NCI-H226 (cell line): ENCODE data around the gene NUDT11.
"Not testable (repeated sequence)": the region's sequence is repeated elsewhere in the genome, so short reads cannot be mapped to it uniquely, and the experiment has no call there.

ENCODE experiments used
- DNase-seq: peaks from one replicate; pipeline ENCODE4 v3.0.0-alpha.2; 2015

Gene NUDT11

DNA sequence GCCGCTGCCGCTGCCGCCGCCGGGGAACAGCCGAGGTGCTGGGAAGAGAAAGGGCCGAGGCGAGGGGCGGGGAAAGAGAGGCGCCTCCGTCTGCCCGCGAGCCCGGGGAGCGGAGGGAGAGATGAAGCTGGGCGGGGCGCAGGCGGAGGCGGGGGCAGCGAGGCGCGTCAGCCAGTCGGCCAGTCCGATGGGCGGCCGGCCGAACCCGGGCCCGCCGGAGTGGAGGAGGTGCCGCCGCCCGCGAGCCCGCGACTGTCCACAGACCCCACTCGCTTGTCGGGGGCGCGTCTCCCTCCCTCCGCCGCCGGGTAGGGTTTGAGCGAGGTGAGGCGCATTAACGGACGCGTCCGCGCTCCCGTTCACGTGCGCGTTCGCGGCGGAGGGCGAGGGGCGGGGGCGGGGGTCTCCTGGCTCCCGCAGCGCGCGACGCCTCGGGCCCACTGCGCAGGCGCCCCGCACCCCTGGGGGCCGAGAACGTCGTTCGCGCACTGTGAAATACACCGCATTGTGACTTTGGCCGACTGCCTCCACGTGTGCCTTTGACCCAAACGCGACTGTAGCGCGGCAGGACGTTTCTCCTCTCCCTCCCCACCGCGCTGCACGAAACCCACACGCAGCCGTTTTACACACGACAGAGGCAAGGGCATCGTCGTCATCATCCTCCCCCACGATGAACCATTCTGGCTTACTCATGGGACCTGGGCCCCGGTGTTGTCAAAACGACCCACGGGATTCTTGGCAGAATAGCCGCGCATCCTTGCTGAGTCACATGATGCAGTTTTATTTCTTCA, at the start of gene NUDT11:
NUDT11 (minus strand) TSS at position 92 of the 791 bp plus-strand sequence. CDS start 148 bp downstream, outside the sequence.
- no peak for DNase-seq

DNA sequence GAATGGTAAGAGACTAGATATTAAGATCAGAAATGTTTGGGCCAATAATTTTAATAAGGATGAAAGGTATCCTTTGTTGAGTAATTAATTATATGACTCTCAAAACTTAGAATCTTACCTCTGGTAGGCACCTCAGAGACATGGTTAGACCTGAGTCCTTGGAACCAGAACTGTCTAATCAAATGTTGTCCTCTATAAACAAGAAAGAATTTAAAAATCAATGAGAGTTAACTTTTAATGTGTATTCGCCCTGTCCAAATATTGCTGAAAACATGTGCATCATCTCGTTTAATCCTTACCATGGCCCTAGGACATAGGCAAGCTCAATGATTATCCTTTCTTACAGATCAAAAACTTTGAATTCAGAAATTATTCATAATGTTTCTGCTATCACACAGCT, 24.0 kb upstream of the NUDT11 start:
- no peak for DNase-seq

DNA sequence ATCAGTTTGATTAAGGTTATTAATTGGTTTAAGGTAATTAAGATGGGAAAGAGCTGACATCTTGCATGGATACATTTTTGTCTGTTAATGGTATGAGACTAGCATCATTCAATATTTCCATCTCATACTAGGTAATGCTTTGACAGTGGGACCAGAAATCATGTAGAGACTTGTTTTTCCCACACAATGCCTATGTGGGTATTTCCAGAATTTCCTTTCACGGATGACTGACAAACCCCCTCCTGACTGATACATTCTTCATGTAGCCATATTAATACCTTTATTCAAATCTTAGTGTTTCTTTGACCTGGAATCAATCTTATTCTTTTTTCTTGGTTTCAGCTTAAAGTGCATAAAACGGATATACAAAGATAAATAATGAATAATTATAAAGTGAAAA, 22.7 kb upstream of the NUDT11 start:
- not testable (repeated sequence) for DNase-seq

DNA sequence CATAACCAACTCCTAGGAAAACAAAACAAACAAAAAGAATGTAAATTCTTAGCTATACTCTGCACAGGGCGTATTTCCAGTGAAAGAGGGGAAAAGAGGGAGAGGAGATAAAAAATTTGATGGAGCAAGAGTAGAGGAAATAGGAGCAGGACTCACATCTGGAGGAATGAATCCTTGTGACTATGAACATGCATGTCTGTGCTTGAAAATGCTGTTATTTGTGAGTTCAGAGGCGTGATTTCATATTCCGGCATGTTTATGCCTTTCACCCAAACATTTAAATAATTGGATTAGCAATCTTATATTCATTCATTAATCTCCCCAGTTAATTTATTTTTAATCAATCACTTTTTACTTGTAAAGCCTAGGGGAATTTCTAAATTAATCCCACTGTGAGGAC, 11.2 kb upstream of the NUDT11 start:
- DNase-seq, result no peak

DNA sequence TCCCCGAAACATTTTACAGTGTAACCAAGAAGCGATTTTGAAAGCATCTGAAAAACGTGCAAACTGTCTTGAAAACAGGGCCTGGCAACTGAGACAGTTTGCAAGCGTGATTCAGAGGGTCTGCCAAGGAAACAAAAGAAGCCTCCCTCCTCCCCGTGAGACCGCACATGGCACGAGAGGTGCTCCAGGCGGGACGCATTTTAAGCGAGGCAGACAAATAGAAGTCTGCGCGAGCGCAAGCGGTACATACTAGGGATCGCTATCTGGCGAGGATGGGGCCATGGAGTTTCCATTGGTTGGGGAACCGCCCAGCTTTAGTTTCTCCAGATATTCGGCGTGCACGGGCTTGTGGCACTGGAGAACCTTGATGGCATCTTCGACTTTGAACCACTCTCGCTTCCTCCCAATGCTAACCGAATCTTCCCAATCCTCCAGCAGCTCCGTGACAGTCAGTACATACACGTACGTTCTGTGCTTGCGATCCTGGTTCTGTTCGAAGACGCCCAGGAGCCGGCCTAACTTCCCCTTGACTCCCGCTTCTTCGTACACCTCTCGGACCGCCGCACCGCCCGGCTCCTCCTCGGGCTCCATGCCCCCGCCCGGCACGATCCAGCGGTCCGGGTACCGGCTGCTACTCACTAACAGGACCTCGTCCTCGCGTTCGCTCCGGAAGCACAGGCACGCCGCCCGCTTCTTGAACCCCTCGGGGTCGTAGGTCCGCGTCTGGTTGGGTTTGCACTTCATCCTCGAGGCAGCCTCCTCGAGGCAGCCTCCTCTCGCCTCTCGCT, 497 bp downstream of the NUDT11 start:
- DNase-seq, result not testable (repeated sequence)

DNA sequence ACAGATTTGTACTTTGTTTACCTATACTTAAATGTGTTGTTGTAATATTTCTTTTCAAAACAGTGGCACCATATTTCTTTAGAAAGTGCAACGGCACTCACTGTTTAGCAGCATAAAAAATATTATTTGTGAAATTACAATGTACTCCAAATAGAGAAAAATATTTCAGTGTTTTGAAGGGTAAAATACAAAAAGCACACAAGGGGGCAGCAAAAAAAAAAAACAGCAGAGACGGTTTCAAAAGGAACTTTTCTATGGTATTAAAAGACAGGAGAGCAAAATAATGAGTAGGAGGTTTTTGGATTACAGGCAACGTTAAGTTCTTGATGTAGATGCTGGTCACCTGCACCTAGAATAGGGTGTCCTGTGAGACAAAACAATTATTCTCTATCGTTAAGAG, 2.0 kb downstream of the NUDT11 start:
- no peak for DNase-seq

DNA sequence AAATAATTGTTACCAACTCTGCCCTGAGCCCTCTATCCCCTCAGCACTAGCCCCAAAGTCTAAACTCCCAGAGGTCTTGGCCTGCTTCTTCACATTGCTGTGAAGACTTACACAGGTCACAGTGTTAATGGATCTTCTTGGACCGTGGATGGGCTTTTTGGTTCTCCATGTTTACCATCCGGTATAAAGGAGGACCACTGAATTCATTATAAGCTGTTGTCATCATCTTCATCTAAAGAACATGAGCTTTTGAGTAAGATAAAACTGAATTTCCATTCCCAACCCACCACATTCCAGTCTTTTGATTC, 8.5 kb downstream of the NUDT11 start:
- DNase-seq, result no peak

DNA sequence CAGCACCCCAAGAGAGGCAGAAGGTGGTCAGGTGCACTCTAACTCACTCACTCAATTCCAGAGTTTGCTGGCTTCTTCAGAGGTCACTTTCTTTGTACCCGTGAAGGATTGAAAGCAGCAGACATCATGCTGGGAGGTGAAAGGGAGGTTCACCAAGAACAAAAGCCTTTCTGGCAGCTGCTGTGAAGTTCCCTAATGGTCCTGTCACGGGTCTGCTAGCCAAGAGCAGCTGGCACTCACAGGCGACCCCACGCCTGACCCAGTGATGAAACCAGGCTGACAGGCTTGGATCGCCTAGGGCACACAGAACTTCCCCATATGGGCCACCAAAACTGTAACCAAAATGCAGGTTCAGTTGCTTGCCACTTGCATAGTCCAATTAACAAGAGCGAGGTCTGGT, 11.8 kb downstream of the NUDT11 start:
- DNase-seq, result no peak

DNA sequence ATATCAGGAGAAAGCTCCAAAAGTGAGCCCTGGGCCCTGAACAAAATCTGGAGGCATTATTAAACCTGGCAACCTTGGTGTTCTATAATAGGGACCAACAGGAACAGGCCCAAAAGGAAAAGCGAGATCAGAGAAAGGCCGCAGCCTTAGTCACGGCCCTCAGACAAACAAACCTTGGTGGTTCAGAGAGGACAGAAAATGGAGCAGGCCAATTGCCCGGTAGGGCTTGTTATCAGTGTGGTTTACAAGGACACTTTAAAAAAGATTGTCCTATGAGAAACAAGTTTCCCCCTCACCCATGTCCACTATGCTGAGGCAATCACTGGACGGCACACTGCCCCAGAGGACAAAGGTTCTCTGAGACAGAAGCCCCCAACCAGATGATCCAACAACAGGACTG, 14.0 kb downstream of the NUDT11 start:
- DNase-seq, result not testable (repeated sequence)

DNA sequence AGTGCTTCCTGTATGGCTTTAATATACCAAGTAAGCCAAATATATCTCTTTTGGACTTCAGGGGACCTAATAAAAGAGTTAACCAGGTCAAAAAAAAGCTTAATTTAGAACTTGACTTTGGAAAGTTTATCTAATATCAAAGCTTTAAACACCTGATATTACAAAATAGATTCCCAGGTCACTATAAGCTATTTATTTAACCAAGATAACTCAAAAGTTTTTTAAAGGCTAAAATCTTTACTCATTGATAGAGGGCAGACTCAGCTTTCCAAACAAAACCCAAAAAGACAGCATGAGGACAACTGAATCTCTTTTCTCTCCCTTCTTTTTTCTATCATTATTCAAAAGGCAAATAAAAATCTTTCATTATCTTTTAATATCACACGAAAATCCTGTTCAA, 19.5 kb downstream of the NUDT11 start:
- no peak for DNase-seq

DNA sequence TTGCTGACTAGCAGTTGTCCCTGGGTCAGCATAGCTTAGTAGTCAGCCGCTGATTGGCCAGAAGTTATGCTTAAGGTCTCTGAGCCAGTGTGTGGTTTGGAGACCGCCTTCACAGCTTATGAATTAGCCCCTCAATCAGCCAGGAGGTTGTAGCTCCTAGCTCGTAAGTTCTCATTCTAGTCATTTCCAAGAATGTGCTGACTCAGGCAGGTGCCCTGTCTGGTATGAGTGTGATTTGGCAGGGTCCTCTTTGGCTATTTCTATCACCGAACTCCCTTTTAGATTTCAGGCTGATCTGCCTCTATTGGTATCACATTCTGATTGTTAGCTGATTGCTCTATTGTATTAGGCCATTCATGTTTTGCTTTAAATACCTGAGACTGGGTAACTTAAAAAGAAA, 33.1 kb downstream of the NUDT11 start:
- DNase-seq, result no peak

DNA sequence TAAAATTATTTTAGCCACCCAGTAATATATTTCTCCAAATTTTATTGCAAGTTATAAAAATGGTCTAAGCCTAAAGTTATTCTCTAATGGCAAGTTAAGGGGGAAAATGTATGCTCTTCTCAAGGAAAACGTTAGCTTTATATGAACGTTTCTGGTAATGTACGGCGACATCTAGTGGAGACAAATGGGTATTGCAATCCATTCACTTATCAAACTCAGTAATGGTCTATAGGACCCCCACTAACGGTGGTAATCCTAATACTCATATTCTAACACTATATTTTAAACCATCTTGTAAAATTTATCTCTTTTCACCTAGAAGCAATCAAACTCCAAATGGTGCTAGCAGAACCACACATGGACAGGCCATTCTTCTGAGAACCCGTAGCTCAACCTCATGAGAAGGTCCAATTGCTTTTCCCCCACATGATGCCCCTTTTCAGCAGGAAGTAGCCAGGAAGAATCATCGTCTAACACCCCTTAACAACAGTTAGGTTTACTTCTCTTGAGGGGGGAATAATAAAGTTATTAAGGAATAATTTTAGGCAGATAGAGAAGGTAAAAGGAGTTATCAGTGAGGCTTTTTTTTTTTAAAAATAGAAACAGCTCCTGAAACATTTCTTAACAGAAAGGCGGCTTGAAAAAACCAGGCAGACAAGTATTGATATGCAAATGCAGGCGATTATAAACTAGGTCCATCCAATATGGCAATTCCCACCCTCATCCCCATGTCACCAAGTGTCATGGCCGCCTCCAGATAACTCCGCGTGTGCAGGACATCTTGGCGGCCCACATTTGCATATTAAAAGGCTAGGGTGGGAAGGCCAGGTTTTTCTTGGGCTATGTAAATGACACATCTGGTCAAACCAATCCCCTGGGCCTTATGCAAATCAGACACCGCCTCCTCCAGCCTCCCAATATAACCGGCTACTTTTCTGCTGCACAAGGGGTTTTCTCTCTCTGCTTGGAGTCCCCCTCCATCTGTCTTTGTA, 35.0 kb downstream of the NUDT11 start:
- DNase-seq, result no peak

DNA sequence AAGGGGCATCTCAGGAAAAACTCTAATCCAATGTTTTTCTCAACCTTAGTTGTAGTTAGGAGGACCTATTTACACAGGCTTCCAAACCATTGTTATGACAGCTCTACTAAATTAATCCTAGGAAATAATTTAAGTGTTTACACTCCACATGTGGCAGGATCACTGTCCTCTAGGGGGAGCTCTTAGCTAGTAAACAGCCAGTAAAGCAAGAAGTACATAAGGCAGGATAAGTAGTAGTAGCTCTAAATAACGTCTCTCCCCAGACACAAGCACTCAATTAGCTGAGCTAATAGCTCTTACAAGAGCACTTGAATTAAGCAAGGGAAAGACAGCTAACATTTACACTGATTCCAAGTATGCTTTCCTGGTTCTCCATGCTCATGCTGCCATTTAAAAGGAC, 37.3 kb downstream of the NUDT11 start:
- DNase-seq, result no peak

DNA sequence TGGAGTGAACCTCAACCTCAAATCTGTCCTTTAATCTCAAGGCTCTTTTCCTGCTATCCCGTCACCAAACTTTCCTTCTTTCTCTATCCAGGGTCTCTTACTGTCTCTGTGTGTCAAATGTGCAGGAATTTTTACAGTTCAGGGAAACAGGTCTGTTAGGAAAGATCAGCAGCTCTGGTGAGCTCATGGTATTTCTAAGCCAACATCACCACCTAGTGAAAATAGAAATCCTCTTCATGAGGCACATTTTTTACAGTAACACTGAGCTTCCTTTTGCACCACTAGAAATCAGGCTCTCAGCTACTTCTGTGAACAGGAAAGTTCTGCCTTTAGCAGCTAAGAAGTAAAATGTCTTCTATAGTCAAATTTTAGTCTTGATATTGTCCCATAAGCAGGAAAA, 39.6 kb downstream of the NUDT11 start:
- no peak for DNase-seq

DNA sequence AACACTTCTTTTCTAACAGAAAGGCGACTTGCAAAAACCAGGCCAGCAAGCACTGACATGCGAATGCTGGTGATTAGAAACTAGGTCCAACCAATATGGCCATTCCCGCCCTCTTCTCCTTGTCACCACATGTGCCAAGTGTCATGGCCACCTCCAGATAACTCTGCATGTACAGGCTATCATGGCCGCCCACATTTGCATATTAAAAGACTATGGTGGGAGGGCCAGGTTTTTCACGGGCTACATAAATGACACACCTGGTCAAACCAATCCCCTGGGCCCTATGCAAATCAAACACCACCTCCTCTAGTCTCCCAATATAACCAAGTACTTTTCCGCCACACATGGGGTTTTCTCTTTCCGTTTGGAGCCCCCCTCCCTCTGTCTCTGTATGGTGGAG, 40.1 kb downstream of the NUDT11 start:
- no peak for DNase-seq

DNA sequence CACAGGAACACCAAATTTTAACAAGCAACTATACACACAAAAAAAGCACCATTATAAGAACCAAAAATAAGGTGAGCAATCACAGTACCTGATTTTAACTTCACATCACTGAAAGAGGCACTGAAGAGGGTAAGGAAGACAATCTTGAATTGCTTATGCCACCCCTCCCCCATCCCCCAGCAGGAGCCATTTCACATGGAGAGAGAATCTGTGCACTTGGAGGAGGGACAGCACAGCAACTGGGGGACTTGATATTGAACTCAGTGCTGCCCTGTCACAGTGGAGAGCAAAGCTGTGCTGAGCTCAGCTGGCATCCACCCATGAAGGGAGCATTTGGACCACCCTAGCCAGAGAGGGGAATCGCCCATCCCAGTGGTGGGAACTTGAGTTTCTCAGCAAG, 56.0 kb downstream of the NUDT11 start:
- no peak for DNase-seq
